ENCODE data around the gene LBP. TPM values are rescaled to one million over a fixed set of nuclear protein-coding genes. Genes with fewer than 3 reads are reported as not detected.

The LBP gene
- total RNA-seq, 1 experiment from 2014 or later, result not detected

DNA sequence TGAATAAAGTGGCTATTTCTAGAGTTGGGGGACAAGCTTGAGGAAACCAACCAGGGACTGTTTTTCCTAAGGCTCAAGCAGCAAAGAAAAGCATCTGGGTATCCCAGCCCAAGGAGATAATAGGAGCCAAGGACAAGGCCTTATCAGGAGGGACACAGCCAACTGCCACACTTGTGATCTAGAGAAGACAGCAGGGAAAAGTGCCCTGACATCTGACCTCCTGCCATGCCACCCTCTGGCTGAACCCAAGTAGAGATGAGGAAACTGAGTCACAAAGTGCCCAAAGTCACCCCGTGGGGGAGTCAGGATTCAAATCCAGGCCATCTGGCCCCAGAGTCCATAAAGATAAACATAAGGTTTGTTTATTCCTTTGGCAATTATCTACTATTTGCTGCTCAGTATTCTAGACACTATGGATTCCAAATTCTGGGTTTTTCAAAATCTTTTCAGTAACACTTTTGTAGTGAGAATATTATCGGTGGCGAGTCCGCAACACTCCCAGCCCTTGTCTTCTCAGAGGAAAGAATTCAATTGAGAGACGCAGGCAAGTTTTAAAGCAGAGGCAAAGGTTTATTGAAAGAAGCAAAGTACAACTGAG lies 3.5 kb upstream of the LBP start:
- intact Hi-C loops (cut with micrococcal nuclease; ENCODE audit: unreplicated experiment), result no loop called here
- POLR2A ChIA-PET (ENCODE audit: low non-redundant PET), result no interaction called here
- Histone ChIP-seq H3K9me3 (ENCODE audit: low read depth, low read length, poor library complexity, severe bottlenecking) (peaks cover 3% of the 10 kb centered on the region), H3K27me3 (replicated peaks; ENCODE audit: insufficient read depth, low read depth, low read length, poor library complexity) (no peaks in the 10 kb centered on the region), H3K36me3 (ENCODE audit: insufficient read depth, low read length, poor library complexity, severe bottlenecking) (no peaks in the 10 kb centered on the region), H3K4me3 (ENCODE audit: low read depth, low read length, poor library complexity, severe bottlenecking) (no peak overlapping the region), H3K4me1 (ENCODE audit: insufficient read depth, low read length, poor library complexity, severe bottlenecking) (no peaks in the 10 kb centered on the region), H3K27ac (ENCODE audit: low read depth, low read length, poor library complexity, severe bottlenecking) (no peak overlapping the region)
- no TSS peak for BruUV-seq (replicated peaks)
- CTCF ChIA-PET, result no interaction called here
- DNase-seq (ENCODE audit: low spot score), result no peak
- TF ChIP-seq CTCF (conservative IDR thresholded peaks at IDR 0.05; ENCODE audit: low read depth, low read length) (no peak), EZH2 (IDR thresholded peaks at IDR 0.05; ENCODE audit: borderline replicate concordance, low read depth, low read length, poor library complexity, severe bottlenecking) (no peak)

GRCh38 chr20:38343311-38344106 lies 2.8 kb upstream of the LBP start:
- ChIA-PET CTCF (no interaction called here), POLR2A (ENCODE audit: low non-redundant PET) (no interaction called here)
- Histone ChIP-seq H3K36me3 (ENCODE audit: insufficient read depth, low read length, poor library complexity, severe bottlenecking) (no peaks in the 10 kb centered on the region), H3K27me3 (replicated peaks; ENCODE audit: insufficient read depth, low read depth, low read length, poor library complexity) (no peaks in the 10 kb centered on the region), H3K4me1 (ENCODE audit: insufficient read depth, low read length, poor library complexity, severe bottlenecking) (no peaks in the 10 kb centered on the region), H3K27ac (ENCODE audit: low read depth, low read length, poor library complexity, severe bottlenecking) (no peak overlapping the region), H3K4me3 (ENCODE audit: low read depth, low read length, poor library complexity, severe bottlenecking) (no peak overlapping the region), H3K9me3 (ENCODE audit: low read depth, low read length, poor library complexity, severe bottlenecking) (no peaks in the 10 kb centered on the region)
- intact Hi-C loops (cut with micrococcal nuclease; ENCODE audit: unreplicated experiment), result no loop called here
- DNase-seq (ENCODE audit: low spot score), result peak; percentile 37
- TF ChIP-seq CTCF (conservative IDR thresholded peaks at IDR 0.05; ENCODE audit: low read depth, low read length) (no peak), EZH2 (IDR thresholded peaks at IDR 0.05; ENCODE audit: borderline replicate concordance, low read depth, low read length, poor library complexity, severe bottlenecking) (no peak)
- no TSS peak for BruUV-seq (replicated peaks)

- Histone ChIP-seq H3K36me3 (ENCODE audit: insufficient read depth, low read length, poor library complexity, severe bottlenecking) (no peaks in the 10 kb centered on the region), H3K9me3 (ENCODE audit: low read depth, low read length, poor library complexity, severe bottlenecking) (no peaks in the 10 kb centered on the region), H3K27ac (ENCODE audit: low read depth, low read length, poor library complexity, severe bottlenecking) (no peak overlapping the region), H3K4me3 (ENCODE audit: low read depth, low read length, poor library complexity, severe bottlenecking) (no peak overlapping the region), H3K27me3 (replicated peaks; ENCODE audit: insufficient read depth, low read depth, low read length, poor library complexity) (no peaks in the 10 kb centered on the region), H3K4me1 (ENCODE audit: insufficient read depth, low read length, poor library complexity, severe bottlenecking) (no peaks in the 10 kb centered on the region)
- TF ChIP-seq CTCF (conservative IDR thresholded peaks at IDR 0.05; ENCODE audit: low read depth, low read length), result no peak
- TF ChIP-seq EZH2 (IDR thresholded peaks at IDR 0.05; ENCODE audit: borderline replicate concordance, low read depth, low read length, poor library complexity, severe bottlenecking), result no peak
- intact Hi-C loops (cut with micrococcal nuclease; ENCODE audit: unreplicated experiment), result no loop called here
- CTCF ChIA-PET, result no interaction called here
- POLR2A ChIA-PET (ENCODE audit: low non-redundant PET), result no interaction called here
- BruUV-seq (replicated peaks), result no TSS peak
- no peak for DNase-seq (ENCODE audit: low spot score)
Measured at GRCh38 chr20:38344107-38344701, 2.1 kb upstream of the LBP start.

Data from A673 (cell line).